Stimulated activated naive CD8-positive, alpha-beta T cell treated with anti-CD3 and anti-CD28 coated beads, Interleukin-15, Interleukin-2, amounts not matched to agents 100 ng/mL and 50 ng/mL, for 24 hours (primary cell): Measurements from ENCODE around the gene CXADR.

Experiments
- H3K27ac Mint-ChIP-seq: one replicate; pipeline ENCODE4 v1.8.0; 2021; ENCODE audit warnings: mild to moderate bottlenecking, mixed read lengths
- H3K27me3 Mint-ChIP-seq: one replicate; pipeline ENCODE4 v1.8.0; 2021; ENCODE audit warnings: mixed read lengths
- H3K36me3 Mint-ChIP-seq: one replicate; pipeline ENCODE4 v1.8.0; 2021; ENCODE audit warnings: low read depth, mixed read lengths
- H3K4me1 Mint-ChIP-seq: one replicate; pipeline ENCODE4 v1.8.0; 2021; ENCODE audit warnings: low read depth, mixed read lengths
- H3K4me3 Mint-ChIP-seq: one replicate; pipeline ENCODE4 v1.8.0; 2021; ENCODE audit warnings: mild to moderate bottlenecking, mixed read lengths
- H3K9me3 Mint-ChIP-seq: one replicate; pipeline ENCODE4 v1.8.0; 2021; ENCODE audit warnings: mixed read lengths

Gene CXADR

GRCh38 chr21:17636711-17637110, 123.9 kb downstream of the CXADR start:
- peaks cover 15% of the 10 kb centered on the region for H3K9me3 Mint-ChIP-seq
- H3K4me3 Mint-ChIP-seq, result no peak overlapping the region
- no peak overlapping the region for H3K27ac Mint-ChIP-seq
- no peaks in the 10 kb centered on the region for H3K4me1 Mint-ChIP-seq
- H3K27me3 Mint-ChIP-seq, result no peaks in the 10 kb centered on the region
- peaks cover 6% of the 10 kb centered on the region for H3K36me3 Mint-ChIP-seq

- Mint-ChIP-seq H3K9me3 (peaks cover 19% of the 10 kb centered on the region), H3K36me3 (peaks cover 6% of the 10 kb centered on the region), H3K27ac (no peak overlapping the region), H3K4me1 (peaks cover 3% of the 10 kb centered on the region), H3K4me3 (no peak overlapping the region), H3K27me3 (no peaks in the 10 kb centered on the region)
Measured at GRCh38 chr21:17640821-17641220, 128.0 kb downstream of the CXADR start.
